ENCODE measurements around the gene CRACR2B. TPM values are rescaled to one million over a fixed set of nuclear protein-coding genes. Genes with fewer than 3 reads are reported as not detected.

The CRACR2B gene
- total RNA-seq, 4 donors from 2014 or later, result 0.48 to 5.7 (median 3.5) TPM

- H3K27ac ChIP-seq, result no peak overlapping the region
- DNase-seq, result no peak
- H3K9me3 ChIP-seq, result no peaks in the 10 kb centered on the region
- TF ChIP-seq CTCF (IDR thresholded peaks at IDR 0.05), result no peak
- TF ChIP-seq POLR2A (IDR thresholded peaks at IDR 0.05), result no peak
- intact Hi-C loops (cut with DNase I), result no loop called here
- peaks cover 0 to 48% (median 11%) of the 10 kb centered on the region in 3 donors for H3K36me3 ChIP-seq
- WGBS, 2 donors, result no CpG with 5 or more reads among the region's 8 CpGs
- H3K4me1 ChIP-seq, result peaks cover 20 to 55% (median 28%) of the 10 kb centered on the region in 3 donors
- no peaks in the 10 kb centered on the region for H3K27me3 ChIP-seq
- H3K4me3 ChIP-seq, result no peak overlapping the region
Observed at GRCh38 chr11:803467-803742, 24.3 kb upstream of the CRACR2B start.

- 53 to 80% methylated on average over 3 to 9 of the region's 26 CpGs for WGBS, 2 donors
- Histone ChIP-seq H3K9me3 (no peaks in the 10 kb centered on the region), H3K4me3 (peak overlapping the region; percentile 55 to 87 (median 68)), H3K27me3 (no peaks in the 10 kb centered on the region), H3K27ac (peak overlapping the region in 3 of 4 donors; percentile 83 to 93 (median 91)), H3K36me3 (peaks cover 0 to 45% (median 11%) of the 10 kb centered on the region in 3 donors), H3K4me1 (peaks cover 22 to 57% (median 30%) of the 10 kb centered on the region in 3 donors)
- intact Hi-C loops (cut with DNase I), result no loop called here
- DNase-seq, result no peak
- TF ChIP-seq POLR2A (IDR thresholded peaks at IDR 0.05) (no peak), CTCF (IDR thresholded peaks at IDR 0.05) (no peak)
Observed at GRCh38 chr11:803770-804598, 23.7 kb upstream of the CRACR2B start.

- no peaks in the 10 kb centered on the region for H3K27me3 ChIP-seq
- H3K27ac ChIP-seq, result peak overlapping the region; percentile 83 to 98 (median 92)
- H3K9me3 ChIP-seq, result no peaks in the 10 kb centered on the region
- H3K36me3 ChIP-seq, result peaks cover 0 to 40% (median 11%) of the 10 kb centered on the region in 3 donors
- TF ChIP-seq CTCF (IDR thresholded peaks at IDR 0.05) (no peak), POLR2A (IDR thresholded peaks at IDR 0.05) (no peak)
- 0% methylated on average over 2 to 9 of the region's 18 CpGs for WGBS, 2 donors
- peak overlapping the region; percentile 55 to 87 (median 68) for H3K4me3 ChIP-seq
- DNase-seq, result no peak
- peaks cover 22 to 58% (median 30%) of the 10 kb centered on the region in 3 donors for H3K4me1 ChIP-seq
- intact Hi-C loops (cut with DNase I), result no loop called here
Observed at GRCh38 chr11:804599-804964, 23.1 kb upstream of the CRACR2B start.

- no peak for DNase-seq
Observed at GRCh38 chr11:808427-809286, 19.1 kb upstream of the CRACR2B start.

More at GRCh38 chr11:808427-809286, 19.1 kb upstream of the CRACR2B start:
- TF ChIP-seq CTCF (IDR thresholded peaks at IDR 0.05) (peak in 1 of 6 experiments; percentile 13), POLR2A (IDR thresholded peaks at IDR 0.05) (no peak)
- WGBS, 2 donors, result 28 to 42% methylated on average over 22 to 25 of the region's 36 CpGs
- Histone ChIP-seq H3K9me3 (no peaks in the 10 kb centered on the region), H3K27me3 (no peaks in the 10 kb centered on the region), H3K4me3 (peak overlapping the region; percentile 69 to 99 (median 83)), H3K36me3 (peaks cover 16 to 26% (median 23%) of the 10 kb centered on the region in 3 donors), H3K4me1 (peaks cover 37 to 73% (median 45%) of the 10 kb centered on the region in 3 donors), H3K27ac (peak overlapping the region; percentile 98 to 99 (median 98))
- intact Hi-C loops (cut with DNase I), result no loop called here
